HG02852 (cell line): ENCODE measurements around the gene TRIM3.
A peak's percentile ranks its signal among the peaks of the same experiment; 100 is the strongest.

Experiments used
- ATAC-seq: cut with Tn5 transposase; IDR thresholded peaks from one replicate; pipeline ENCODE4 v1.9.1; 2021; ENCODE audit warnings: mild to moderate bottlenecking, moderate library complexity; ENCODE audit not compliant: unreplicated experiment

TRIM3 gene

GRCh38 chr11:6481012-6481923, 7.5 kb upstream of the TRIM3 start, which contains the start of the genes ARFIP2 and TIMM10B:
Gene ARFIP2, minus strand, starts transcription at chr11:6481331. Its CDS starts 910 bp downstream, at chr11:6480421.
Gene TIMM10B, plus strand, starts transcription at chr11:6481501. Its CDS starts 16 bp downstream, at chr11:6481517.
- peak; percentile 99 for ATAC-seq

GRCh38 chr11:6480299-6480914, 6.7 kb upstream of the TRIM3 start:
- ATAC-seq = no peak

- ATAC-seq = no peak
Measured at GRCh38 chr11:6476571-6476970, 2.8 kb upstream of the TRIM3 start.

- ATAC-seq = no peak
Measured at GRCh38 chr11:6475936-6476335, 2.2 kb upstream of the TRIM3 start.

GRCh38 chr11:6474806-6475500, 1.2 kb upstream of the TRIM3 start:
- ATAC-seq = no peak

- peak; percentile 3 for ATAC-seq
Measured at GRCh38 chr11:6474413-6474792, 662 bp upstream of the TRIM3 start.

GRCh38 chr11:6472934-6473333, 807 bp downstream of the TRIM3 start:
- ATAC-seq = no peak

- ATAC-seq = no peak
Measured at GRCh38 chr11:6469599-6469998, 4.1 kb downstream of the TRIM3 start.

- ATAC-seq = peak; percentile 63
Measured at GRCh38 chr11:6468712-6469495, 4.8 kb downstream of the TRIM3 start.

- ATAC-seq = no peak
Measured at GRCh38 chr11:6459099-6459450, 14.7 kb downstream of the TRIM3 start.

GRCh38 chr11:6458352-6459098, 15.2 kb downstream of the TRIM3 start:
- ATAC-seq = no peak

- ATAC-seq = no peak
Measured at GRCh38 chr11:6457581-6458320, 16.0 kb downstream of the TRIM3 start.

- ATAC-seq = no peak
Measured at GRCh38 chr11:6456361-6457073, 17.2 kb downstream of the TRIM3 start.

- no peak for ATAC-seq
Measured at GRCh38 chr11:6455070-6455469, 18.7 kb downstream of the TRIM3 start.

- no peak for ATAC-seq
Measured at GRCh38 chr11:6453152-6453551, 20.6 kb downstream of the TRIM3 start.

- no peak for ATAC-seq
Measured at GRCh38 chr11:6452219-6452618, 21.5 kb downstream of the TRIM3 start.

- ATAC-seq = no peak
Measured at GRCh38 chr11:6448574-6448973, 25.2 kb downstream of the TRIM3 start.

GRCh38 chr11:6443269-6444003, 30.3 kb downstream of the TRIM3 start:
- ATAC-seq = peak; percentile 73
